ENCODE data around the gene NELFB.
A peak's percentile ranks its signal among the peaks of the same experiment; 100 is the strongest.

DNA sequence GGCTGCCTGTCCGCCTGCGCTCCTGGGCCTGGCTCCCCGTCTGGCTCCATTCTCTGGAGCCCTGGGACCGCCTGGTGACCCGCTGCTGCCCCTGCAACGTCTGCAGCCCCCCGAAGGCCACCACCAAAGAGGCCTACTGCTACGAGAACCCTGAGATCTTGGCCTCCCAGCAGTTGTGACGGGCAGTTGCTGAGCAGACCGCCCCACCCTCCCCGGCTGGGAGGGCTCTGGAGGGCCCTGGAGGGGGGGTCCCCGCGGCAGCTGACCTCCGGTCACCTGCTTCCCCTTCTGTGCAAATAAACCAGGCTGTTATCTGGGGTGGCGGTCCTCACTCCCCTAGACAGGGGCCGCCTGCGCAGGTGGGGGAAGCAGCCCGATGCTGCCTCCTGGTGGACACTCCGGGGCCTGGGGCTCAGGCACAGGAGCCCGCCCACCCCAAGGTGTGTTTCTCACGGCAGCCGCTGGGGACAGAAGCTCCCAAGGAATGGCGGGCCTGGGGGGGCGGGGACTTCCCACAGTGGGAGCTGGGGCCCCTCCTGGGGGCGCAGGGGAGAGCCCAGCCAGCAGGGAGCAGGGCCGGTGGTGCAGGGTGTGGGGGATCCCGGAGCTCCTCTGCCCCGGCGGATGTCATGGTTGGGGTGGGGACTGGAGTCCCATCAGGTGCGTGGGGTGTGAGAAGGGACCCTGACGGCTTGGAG, 18.7 kb upstream of the NELFB start:
- TF ChIP-seq EP300 (IDR thresholded peaks at IDR 0.05; ENCODE audit: borderline replicate concordance) (no peak), RAD21 (IDR thresholded peaks at IDR 0.05; ENCODE audit: low read depth) (peak; percentile 86), CREB1 (IDR thresholded peaks at IDR 0.05; ENCODE audit: low read depth) (no peak), TAF1 (IDR thresholded peaks at IDR 0.05; ENCODE audit: low read depth) (no peak; the same call in 1 of the 2 replicates), FOXM1 (IDR thresholded peaks at IDR 0.05; ENCODE audit: borderline replicate concordance, low read depth) (0 out of 2 replicates have a peak, but pooled peaks have one; percentile 9), MAX (IDR thresholded peaks at IDR 0.05) (peak; percentile 28; the same call in 1 of the 2 replicates), REST (IDR thresholded peaks at IDR 0.05; ENCODE audit: low read depth) (no peak)
- TF ChIP-seq, protein P1, sequence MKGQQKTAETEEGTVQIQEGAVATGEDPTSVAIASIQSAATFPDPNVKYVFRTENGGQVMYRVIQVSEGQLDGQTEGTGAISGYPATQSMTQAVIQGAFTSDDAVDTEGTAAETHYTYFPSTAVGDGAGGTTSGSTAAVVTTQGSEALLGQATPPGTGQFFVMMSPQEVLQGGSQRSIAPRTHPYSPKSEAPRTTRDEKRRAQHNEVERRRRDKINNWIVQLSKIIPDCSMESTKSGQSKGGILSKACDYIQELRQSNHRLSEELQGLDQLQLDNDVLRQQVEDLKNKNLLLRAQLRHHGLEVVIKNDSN (IDR thresholded peaks at IDR 0.05): no peak
